Upper lobe of left lung (tissue), 4 donors: Measurements from ENCODE around the gene TDRD1.

Experiments
- CTCF ChIP-seq, 6 experiments: fragments of 450-650 bp in 4 of 6; fragments of 200-600 bp in 2 of 6; sonication (generic) in 2 of 6; IDR thresholded peaks; one replicate each; pipeline ENCODE4 v1.5.1; 2016 to 2019; ENCODE audit warnings: antibody characterized with exemption in 6 of 6
- EP300 ChIP-seq, 4 donors: sonication (generic); formaldehyde crosslinking; IDR thresholded peaks; one replicate each; pipeline ENCODE4 v1.5.1; 2017; ENCODE audit warnings: antibody characterized with exemption in 4 of 4, control low read depth in 2 of 4
- POLR2A ChIP-seq, 4 donors: fragments of 450-650 bp; IDR thresholded peaks; one replicate each; pipeline ENCODE4 v1.5.1; 2016 to 2017; ENCODE audit warnings: antibody characterized with exemption in 4 of 4, mild to moderate bottlenecking in 2 of 4

- TF ChIP-seq CTCF (IDR thresholded peaks at IDR 0.05) (no peak), POLR2A (IDR thresholded peaks at IDR 0.05) (no peak), EP300 (IDR thresholded peaks at IDR 0.05) (no peak)
Measured at GRCh38 chr10:114232561-114233176, 53.5 kb downstream of the TDRD1 start.
